ENCODE results near the gene AKR1C8. TPM values are rescaled to one million over a fixed set of nuclear protein-coding genes. Genes with fewer than 3 reads are reported as not detected.
"Not testable (repeated sequence)": the region's sequence is repeated elsewhere in the genome, so short reads cannot be mapped to it uniquely, and the experiment has no call there.

The AKR1C8 gene
- total RNA-seq, 1 donor from 2014 or later, result not detected

- Histone ChIP-seq H3K27me3 (ENCODE audit: insufficient read depth, low read length) (no peaks in the 10 kb centered on the region), H3K4me1 (ENCODE audit: insufficient read depth, low read length) (no peaks in the 10 kb centered on the region), H3K4me3 (ENCODE audit: insufficient read depth, low read depth, low read length) (no peak overlapping the region), H4K20me1 (ENCODE audit: insufficient read depth, low read length) (no peaks in the 10 kb centered on the region), H3K4me2 (ENCODE audit: low read length) (no peak overlapping the region), H3K36me3 (ENCODE audit: insufficient read depth, low read length) (no peaks in the 10 kb centered on the region), H2AFZ (ENCODE audit: low read depth, low read length) (no peak overlapping the region), H3K79me2 (ENCODE audit: insufficient read depth, low read length) (no peaks in the 10 kb centered on the region), H3K9ac (ENCODE audit: low read length) (no peak overlapping the region), H3K27ac (ENCODE audit: low read depth, low read length) (no peak overlapping the region), H3K9me3 (ENCODE audit: insufficient read depth, low read depth, low read length) (peaks cover 4% of the 10 kb centered on the region)
- Mint-ChIP-seq H3K27ac (ENCODE audit: unreplicated experiment) (no peak overlapping the region), H3K9me3 (ENCODE audit: unreplicated experiment) (peaks cover 7% of the 10 kb centered on the region), H3K27me3 (ENCODE audit: low read depth, unreplicated experiment) (no peaks in the 10 kb centered on the region), H3K4me1 (ENCODE audit: low read depth, unreplicated experiment) (no peaks in the 10 kb centered on the region), H3K36me3 (ENCODE audit: low read depth, unreplicated experiment) (no peaks in the 10 kb centered on the region), H3K4me3 (ENCODE audit: unreplicated experiment) (no peak overlapping the region)
- TF ChIP-seq CTCF (IDR thresholded peaks at IDR 0.05; ENCODE audit: insufficient read depth, low read depth, low read length) (no peak), EZH2 (IDR thresholded peaks at IDR 0.05; ENCODE audit: insufficient read depth, low read length) (no peak)
- no peak for DNase-seq (ENCODE audit: low read depth)
- no peak for FAIRE-seq
Measured at GRCh38 chr10:5117026-5117425, 67.9 kb downstream of the AKR1C8 start.

GRCh38 chr10:5116621-5117020 is 68.3 kb downstream of the AKR1C8 start:
- H3K9me3 Mint-ChIP-seq (ENCODE audit: unreplicated experiment), result peaks cover 7% of the 10 kb centered on the region
- no peak overlapping the region for H3K27ac Mint-ChIP-seq (ENCODE audit: unreplicated experiment)
- H3K4me3 Mint-ChIP-seq (ENCODE audit: unreplicated experiment), result no peak overlapping the region

GRCh38 chr10:5109861-5110260 is 75.1 kb downstream of the AKR1C8 start:
- not testable (repeated sequence) for H3K9me3 ChIP-seq (ENCODE audit: insufficient read depth, low read depth, low read length); H3K4me1 Mint-ChIP-seq (ENCODE audit: low read depth, unreplicated experiment); FAIRE-seq

More at GRCh38 chr10:5116621-5117020, 68.3 kb downstream of the AKR1C8 start:
- Histone ChIP-seq H4K20me1 (ENCODE audit: insufficient read depth, low read length) (no peaks in the 10 kb centered on the region), H3K27ac (ENCODE audit: low read depth, low read length) (no peak overlapping the region), H3K79me2 (ENCODE audit: insufficient read depth, low read length) (no peaks in the 10 kb centered on the region), H3K36me3 (ENCODE audit: insufficient read depth, low read length) (no peaks in the 10 kb centered on the region), H3K9me3 (ENCODE audit: insufficient read depth, low read depth, low read length) (peaks cover 4% of the 10 kb centered on the region), H3K4me2 (ENCODE audit: low read length) (no peak overlapping the region), H3K27me3 (ENCODE audit: insufficient read depth, low read length) (no peaks in the 10 kb centered on the region), H2AFZ (ENCODE audit: low read depth, low read length) (no peak overlapping the region), H3K4me1 (ENCODE audit: insufficient read depth, low read length) (no peaks in the 10 kb centered on the region), H3K9ac (ENCODE audit: low read length) (no peak overlapping the region), H3K4me3 (ENCODE audit: insufficient read depth, low read depth, low read length) (no peak overlapping the region)
- no peaks in the 10 kb centered on the region for H3K27me3 Mint-ChIP-seq (ENCODE audit: low read depth, unreplicated experiment)
- no peaks in the 10 kb centered on the region for H3K36me3 Mint-ChIP-seq (ENCODE audit: low read depth, unreplicated experiment)
- TF ChIP-seq EZH2 (IDR thresholded peaks at IDR 0.05; ENCODE audit: insufficient read depth, low read length) (no peak), CTCF (IDR thresholded peaks at IDR 0.05; ENCODE audit: insufficient read depth, low read depth, low read length) (no peak)
- H3K4me1 Mint-ChIP-seq (ENCODE audit: low read depth, unreplicated experiment), result no peaks in the 10 kb centered on the region
- FAIRE-seq, result no peak
- no peak for DNase-seq (ENCODE audit: low read depth)

More at GRCh38 chr10:5109861-5110260, 75.1 kb downstream of the AKR1C8 start:
- H3K4me2 ChIP-seq (ENCODE audit: low read length); H3K27ac ChIP-seq (ENCODE audit: low read depth, low read length); H2AFZ ChIP-seq (ENCODE audit: low read depth, low read length); H3K9ac ChIP-seq (ENCODE audit: low read length); H3K4me3 ChIP-seq (ENCODE audit: insufficient read depth, low read depth, low read length); H3K36me3 Mint-ChIP-seq (ENCODE audit: low read depth, unreplicated experiment); H3K4me3 Mint-ChIP-seq (ENCODE audit: unreplicated experiment); H3K9me3 Mint-ChIP-seq (ENCODE audit: unreplicated experiment); H3K79me2 ChIP-seq (ENCODE audit: insufficient read depth, low read length); H3K27ac Mint-ChIP-seq (ENCODE audit: unreplicated experiment); H3K4me1 ChIP-seq (ENCODE audit: insufficient read depth, low read length); H4K20me1 ChIP-seq (ENCODE audit: insufficient read depth, low read length); H3K36me3 ChIP-seq (ENCODE audit: insufficient read depth, low read length); H3K27me3 ChIP-seq (ENCODE audit: insufficient read depth, low read length); H3K27me3 Mint-ChIP-seq (ENCODE audit: low read depth, unreplicated experiment); DNase-seq (ENCODE audit: low read depth): not testable (repeated sequence)
